Measurements from ENCODE around the gene TNFRSF21.

The TNFRSF21 gene

DNA sequence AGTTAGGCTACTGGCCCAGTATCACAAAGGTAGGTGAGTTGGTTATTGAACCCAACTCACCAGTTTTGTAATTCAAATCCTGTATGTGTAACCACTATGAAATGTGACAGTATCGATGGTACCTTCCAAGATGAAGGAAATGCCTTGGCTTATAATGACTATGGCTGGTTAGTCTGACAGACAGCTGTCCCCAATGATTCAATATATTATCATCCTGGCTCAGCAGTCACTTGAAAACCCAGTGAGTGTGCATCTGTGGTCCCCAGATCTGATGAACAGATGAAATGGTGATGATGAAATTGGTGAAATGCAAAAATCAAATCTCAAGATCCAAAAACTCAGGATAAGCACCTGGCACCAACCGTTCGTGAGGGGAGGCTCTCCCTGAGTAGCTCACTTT, 54.8 kb downstream of the TNFRSF21 start:
- H3K4me3 ChIP-seq (ENCODE audit: low read length), result no peak overlapping the region
- H3K36me3 ChIP-seq (ENCODE audit: control insufficient read depth, insufficient read depth, low read length), result peaks cover 7% of the 10 kb centered on the region; the same call in 1 of the 2 replicates
- H3K27me3 ChIP-seq (ENCODE audit: control insufficient read depth, insufficient read depth, low read length), result no peaks in the 10 kb centered on the region
- DNase-seq (ENCODE audit: low read depth, low spot score), result no peak
- no peak overlapping the region for H3K27ac ChIP-seq (ENCODE audit: low read length)
- WGBS (ENCODE audit: insufficient coverage, insufficient read length), result no CpG with 5 or more reads among the region's 3 CpGs
- no peaks in the 10 kb centered on the region for H3K9me3 ChIP-seq (ENCODE audit: control insufficient read depth, insufficient read depth, low read length)
- H3K4me1 ChIP-seq (ENCODE audit: control insufficient read depth, insufficient read depth, low read length), result no peaks in the 10 kb centered on the region

DNA sequence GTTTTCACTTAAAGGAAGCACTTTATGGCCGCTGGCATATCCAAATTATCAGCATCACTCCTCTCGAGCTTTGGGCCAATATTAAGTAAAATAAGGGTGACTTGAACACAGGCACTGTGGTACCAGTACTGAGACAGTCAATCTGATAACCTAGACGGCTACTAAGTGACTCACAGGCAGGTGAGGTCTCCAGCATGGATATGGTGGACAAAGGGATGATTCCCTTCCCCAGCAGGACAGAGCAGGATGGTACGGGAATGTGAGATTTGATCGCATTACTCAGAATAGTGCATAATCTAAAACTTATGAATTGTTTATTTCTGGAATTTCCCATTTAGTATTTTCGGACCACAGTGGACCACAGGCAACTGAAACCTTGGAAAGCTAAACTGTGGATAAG, 55.7 kb downstream of the TNFRSF21 start:
- Histone ChIP-seq H3K27ac (ENCODE audit: low read length) (no peak overlapping the region), H3K4me1 (ENCODE audit: control insufficient read depth, insufficient read depth, low read length) (no peaks in the 10 kb centered on the region), H3K27me3 (ENCODE audit: control insufficient read depth, insufficient read depth, low read length) (no peaks in the 10 kb centered on the region), H3K4me3 (ENCODE audit: low read length) (no peak overlapping the region), H3K9me3 (ENCODE audit: control insufficient read depth, insufficient read depth, low read length) (no peaks in the 10 kb centered on the region), H3K36me3 (ENCODE audit: control insufficient read depth, insufficient read depth, low read length) (peaks cover 7% of the 10 kb centered on the region; the same call in 1 of the 2 replicates)
- no peak for DNase-seq (ENCODE audit: low read depth, low spot score)
- WGBS (ENCODE audit: insufficient coverage, insufficient read length), result no CpG with 5 or more reads among the region's 6 CpGs

DNA sequence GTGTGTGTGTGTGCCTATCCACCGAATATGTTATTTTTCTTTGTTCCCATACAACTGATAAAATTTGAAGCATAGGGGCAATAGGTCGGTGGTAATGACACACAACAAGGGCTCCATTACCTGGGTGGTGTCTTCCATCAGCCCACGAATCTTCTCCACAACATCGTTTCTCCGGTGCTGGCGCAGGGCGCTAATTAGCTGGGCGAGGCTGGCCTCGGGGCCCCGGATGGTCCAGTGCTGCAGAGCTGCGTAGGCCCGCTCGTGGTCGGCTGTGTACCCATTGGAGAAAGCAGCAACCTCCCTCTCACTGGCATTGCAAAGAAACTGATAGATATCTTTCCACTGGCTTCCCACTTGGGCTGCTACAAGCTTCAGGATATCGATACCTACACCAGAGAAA, 56.6 kb downstream of the TNFRSF21 start:
- H3K4me1 ChIP-seq (ENCODE audit: control insufficient read depth, insufficient read depth, low read length), result no peaks in the 10 kb centered on the region
- peaks cover 7% of the 10 kb centered on the region; the same call in 1 of the 2 replicates for H3K36me3 ChIP-seq (ENCODE audit: control insufficient read depth, insufficient read depth, low read length)
- no CpG with 5 or more reads among the region's 15 CpGs for WGBS (ENCODE audit: insufficient coverage, insufficient read length)
- DNase-seq (ENCODE audit: low read depth, low spot score), result no peak
- H3K4me3 ChIP-seq (ENCODE audit: low read length), result no peak overlapping the region
- no peak overlapping the region for H3K27ac ChIP-seq (ENCODE audit: low read length)
- no peaks in the 10 kb centered on the region for H3K27me3 ChIP-seq (ENCODE audit: control insufficient read depth, insufficient read depth, low read length)
- no peaks in the 10 kb centered on the region for H3K9me3 ChIP-seq (ENCODE audit: control insufficient read depth, insufficient read depth, low read length)

DNA sequence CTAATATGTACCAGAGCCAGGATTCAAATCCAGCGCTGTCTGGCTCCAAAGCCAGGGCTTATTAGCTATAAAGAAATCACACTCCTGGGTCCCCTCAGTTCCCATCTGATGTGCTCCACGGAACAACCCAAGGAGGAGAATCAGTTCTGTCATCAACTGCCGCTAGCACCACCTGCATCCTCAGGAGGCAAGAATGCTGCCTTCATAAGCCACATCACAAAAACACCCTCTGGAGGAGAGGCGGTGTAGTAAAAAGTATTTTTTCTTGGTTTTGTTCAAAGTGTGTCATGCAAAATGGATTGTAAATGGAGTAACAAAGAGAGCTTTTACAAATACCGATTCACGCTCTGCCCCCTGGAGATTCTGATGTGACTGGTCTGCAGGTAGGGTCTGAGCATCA, 57.1 kb downstream of the TNFRSF21 start:
- H3K27ac ChIP-seq (ENCODE audit: low read length), result no peak overlapping the region
- no peak overlapping the region for H3K4me3 ChIP-seq (ENCODE audit: low read length)
- WGBS (ENCODE audit: insufficient coverage, insufficient read length), result no CpG with 5 or more reads among the region's 6 CpGs
- no peaks in the 10 kb centered on the region for H3K27me3 ChIP-seq (ENCODE audit: control insufficient read depth, insufficient read depth, low read length)
- no peaks in the 10 kb centered on the region for H3K4me1 ChIP-seq (ENCODE audit: control insufficient read depth, insufficient read depth, low read length)
- no peaks in the 10 kb centered on the region for H3K9me3 ChIP-seq (ENCODE audit: control insufficient read depth, insufficient read depth, low read length)
- peaks cover 7% of the 10 kb centered on the region; the same call in 1 of the 2 replicates for H3K36me3 ChIP-seq (ENCODE audit: control insufficient read depth, insufficient read depth, low read length)
- DNase-seq (ENCODE audit: low read depth, low spot score), result no peak

DNA sequence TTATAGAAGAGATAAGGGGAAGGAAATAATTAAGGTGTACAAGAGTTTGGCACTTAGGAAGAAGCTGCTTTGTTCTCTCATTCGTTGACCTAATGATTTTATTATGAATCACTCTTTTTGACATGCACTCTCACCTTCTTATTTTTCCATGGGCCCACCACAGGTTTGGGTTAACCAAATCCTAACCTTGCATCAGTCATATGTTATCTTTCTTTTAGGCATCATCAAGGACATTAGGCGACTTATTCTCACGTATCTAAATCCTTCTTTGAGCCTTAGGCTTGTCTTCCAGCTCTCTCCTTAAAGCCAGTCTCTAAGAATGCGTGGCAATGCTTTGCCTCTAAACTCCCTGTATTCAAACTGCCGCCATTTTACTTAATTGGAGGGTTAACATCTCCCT, 58.3 kb downstream of the TNFRSF21 start:
- DNase-seq (ENCODE audit: low read depth, low spot score), result no peak
- H3K27me3 ChIP-seq (ENCODE audit: control insufficient read depth, insufficient read depth, low read length), result no peaks in the 10 kb centered on the region
- H3K4me3 ChIP-seq (ENCODE audit: low read length), result no peak overlapping the region
- no peak overlapping the region for H3K27ac ChIP-seq (ENCODE audit: low read length)
- no CpG with 5 or more reads among the region's 5 CpGs for WGBS (ENCODE audit: insufficient coverage, insufficient read length)
- H3K9me3 ChIP-seq (ENCODE audit: control insufficient read depth, insufficient read depth, low read length), result no peaks in the 10 kb centered on the region
- peaks cover 7% of the 10 kb centered on the region; the same call in 1 of the 2 replicates for H3K36me3 ChIP-seq (ENCODE audit: control insufficient read depth, insufficient read depth, low read length)
- H3K4me1 ChIP-seq (ENCODE audit: control insufficient read depth, insufficient read depth, low read length), result no peaks in the 10 kb centered on the region

DNA sequence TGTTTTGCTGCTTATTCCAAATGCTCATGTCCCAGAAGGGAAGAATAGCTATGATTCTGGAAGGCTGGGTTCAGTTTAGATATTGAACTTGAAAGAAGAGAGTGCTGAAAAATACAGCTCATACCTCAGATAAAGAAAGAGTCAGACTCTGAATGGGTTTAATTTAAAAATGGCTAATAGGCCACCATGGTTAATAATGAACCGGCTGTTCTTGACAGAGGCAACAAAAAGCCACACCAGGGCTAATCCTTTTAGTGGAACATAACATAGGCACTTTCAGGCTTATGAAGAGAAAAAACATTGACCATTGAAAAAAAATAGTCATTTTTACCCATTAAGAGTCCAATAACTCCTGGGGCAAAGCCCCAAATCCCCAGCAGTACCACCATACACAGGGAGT, 59.4 kb downstream of the TNFRSF21 start:
- Histone ChIP-seq H3K27ac (ENCODE audit: low read length) (no peak overlapping the region), H3K36me3 (ENCODE audit: control insufficient read depth, insufficient read depth, low read length) (peaks cover 7% of the 10 kb centered on the region; the same call in 1 of the 2 replicates), H3K4me3 (ENCODE audit: low read length) (no peak overlapping the region), H3K27me3 (ENCODE audit: control insufficient read depth, insufficient read depth, low read length) (no peaks in the 10 kb centered on the region), H3K9me3 (ENCODE audit: control insufficient read depth, insufficient read depth, low read length) (no peaks in the 10 kb centered on the region), H3K4me1 (ENCODE audit: control insufficient read depth, insufficient read depth, low read length) (no peaks in the 10 kb centered on the region)
- DNase-seq (ENCODE audit: low read depth, low spot score), result no peak
- no CpG with 5 or more reads among the region's 1 CpG for WGBS (ENCODE audit: insufficient coverage, insufficient read length)

DNA sequence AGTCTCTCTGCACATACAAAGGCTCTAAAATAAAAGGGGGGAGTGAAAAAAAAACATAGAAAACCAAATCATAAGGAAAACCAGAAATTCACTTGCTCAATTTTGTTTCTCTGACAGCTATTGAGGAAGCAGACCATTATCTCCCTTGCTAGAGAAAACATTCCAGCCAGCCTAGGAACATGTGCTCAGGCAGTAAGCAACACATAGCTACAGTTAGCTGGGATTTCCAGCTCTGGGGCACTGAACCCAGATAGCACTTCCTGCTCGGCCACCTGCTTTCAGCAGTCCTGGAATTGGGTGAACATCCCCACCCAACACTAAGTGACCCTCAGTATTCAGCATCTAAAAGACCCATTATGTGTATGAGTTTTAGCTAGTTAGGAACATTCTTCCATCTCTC, 61.3 kb downstream of the TNFRSF21 start:
- DNase-seq (ENCODE audit: low read depth, low spot score), result no peak
- no peaks in the 10 kb centered on the region for H3K4me1 ChIP-seq (ENCODE audit: control insufficient read depth, insufficient read depth, low read length)
- WGBS (ENCODE audit: insufficient coverage, insufficient read length), result no CpG with 5 or more reads among the region's 1 CpG
- H3K27ac ChIP-seq (ENCODE audit: low read length), result no peak overlapping the region
- H3K27me3 ChIP-seq (ENCODE audit: control insufficient read depth, insufficient read depth, low read length), result no peaks in the 10 kb centered on the region
- peaks cover 7% of the 10 kb centered on the region; the same call in 1 of the 2 replicates for H3K36me3 ChIP-seq (ENCODE audit: control insufficient read depth, insufficient read depth, low read length)
- H3K9me3 ChIP-seq (ENCODE audit: control insufficient read depth, insufficient read depth, low read length), result no peaks in the 10 kb centered on the region
- H3K4me3 ChIP-seq (ENCODE audit: low read length), result no peak overlapping the region

DNA sequence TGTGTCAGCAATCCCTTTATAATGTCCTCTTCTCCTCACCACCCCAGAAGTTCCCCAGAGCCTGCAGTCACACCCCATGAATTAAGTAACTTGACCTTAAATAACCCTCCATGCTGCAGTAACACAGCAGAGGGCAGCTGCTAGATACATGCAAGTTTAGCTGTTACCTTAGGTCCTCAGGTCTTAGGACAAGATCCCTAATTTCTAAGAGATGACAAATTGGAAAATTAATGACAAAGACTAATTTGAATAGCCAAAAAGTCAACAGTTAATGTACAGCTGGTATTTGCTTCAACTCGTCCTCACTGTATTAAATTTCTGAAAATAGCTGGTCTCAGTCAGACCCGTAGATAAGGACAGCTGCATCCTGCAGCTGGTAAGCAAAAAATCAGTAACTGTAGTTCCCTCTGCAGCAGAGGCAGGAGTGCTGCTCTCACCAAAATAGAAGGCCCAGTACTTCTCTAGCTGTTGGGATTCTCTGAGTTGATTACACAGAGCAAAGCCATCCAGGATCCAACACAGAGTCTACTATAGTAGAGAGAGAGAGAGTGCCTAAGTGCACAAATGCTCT, 62.4 kb downstream of the TNFRSF21 start:
- no peaks in the 10 kb centered on the region for H3K27me3 ChIP-seq (ENCODE audit: control insufficient read depth, insufficient read depth, low read length)
- peaks cover 3% of the 10 kb centered on the region; the same call in 1 of the 2 replicates for H3K4me1 ChIP-seq (ENCODE audit: control insufficient read depth, insufficient read depth, low read length)
- H3K36me3 ChIP-seq (ENCODE audit: control insufficient read depth, insufficient read depth, low read length), result no peaks in the 10 kb centered on the region
- WGBS (ENCODE audit: insufficient coverage, insufficient read length), result no CpG with 5 or more reads among the region's 2 CpGs
- H3K9me3 ChIP-seq (ENCODE audit: control insufficient read depth, insufficient read depth, low read length), result no peaks in the 10 kb centered on the region
- no peak overlapping the region for H3K4me3 ChIP-seq (ENCODE audit: low read length)
- DNase-seq (ENCODE audit: low read depth, low spot score), result no peak
- no peak overlapping the region for H3K27ac ChIP-seq (ENCODE audit: low read length)

DNA sequence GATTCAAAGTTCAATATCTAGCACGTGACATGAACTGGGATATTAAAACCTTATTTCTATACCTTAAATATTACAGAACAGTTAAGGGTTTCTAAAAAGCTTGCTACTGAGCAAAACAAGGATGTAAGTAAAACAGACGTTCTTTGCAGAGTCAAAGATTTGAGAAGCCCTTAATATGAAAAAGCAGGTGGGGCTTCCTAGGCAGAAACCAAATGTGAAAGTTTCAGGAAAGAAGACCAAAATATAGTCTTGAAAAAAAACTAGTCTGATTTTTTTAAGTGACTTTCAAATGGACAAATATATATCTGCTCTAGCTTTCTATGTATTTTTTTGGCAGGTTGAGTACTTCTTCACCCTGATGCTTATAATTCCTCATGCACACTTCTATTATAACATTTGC, 63.2 kb downstream of the TNFRSF21 start:
- Histone ChIP-seq H3K9me3 (ENCODE audit: control insufficient read depth, insufficient read depth, low read length) (no peaks in the 10 kb centered on the region), H3K4me3 (ENCODE audit: low read length) (no peak overlapping the region), H3K36me3 (ENCODE audit: control insufficient read depth, insufficient read depth, low read length) (no peaks in the 10 kb centered on the region), H3K4me1 (ENCODE audit: control insufficient read depth, insufficient read depth, low read length) (peaks cover 3% of the 10 kb centered on the region; the same call in 1 of the 2 replicates), H3K27ac (ENCODE audit: low read length) (no peak overlapping the region), H3K27me3 (ENCODE audit: control insufficient read depth, insufficient read depth, low read length) (no peaks in the 10 kb centered on the region)
- WGBS (ENCODE audit: insufficient coverage, insufficient read length), result no CpG with 5 or more reads among the region's 2 CpGs
- no peak for DNase-seq (ENCODE audit: low read depth, low spot score)

DNA sequence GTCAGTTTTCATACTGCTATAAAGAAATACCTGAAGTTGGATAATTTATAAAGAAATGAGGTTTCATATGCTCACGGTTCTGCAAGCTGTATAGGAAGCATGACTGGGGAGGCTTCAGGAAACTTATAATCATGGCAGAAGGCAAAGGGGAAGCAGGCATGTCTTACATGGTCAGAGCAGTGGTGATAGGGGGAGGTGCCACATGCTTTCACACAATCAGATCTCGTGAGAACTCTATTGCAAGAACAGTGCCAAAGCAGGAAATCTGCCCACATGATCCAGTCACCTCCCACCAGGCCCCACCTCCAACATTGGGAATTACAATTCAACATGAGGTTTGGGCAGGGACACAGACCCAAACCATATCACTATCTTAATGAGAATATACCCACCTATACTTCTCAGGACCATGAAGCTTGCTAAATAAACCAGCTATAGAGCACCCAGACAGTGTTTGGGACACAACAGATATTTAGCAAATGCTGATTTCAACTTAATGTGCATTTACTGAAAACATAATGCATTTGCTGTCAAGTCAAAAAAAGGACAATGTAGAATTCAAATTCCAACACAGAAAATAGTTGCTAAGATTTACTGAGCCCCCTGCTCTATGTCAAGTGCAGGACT, 63.8 kb downstream of the TNFRSF21 start:
- DNase-seq (ENCODE audit: low read depth, low spot score), result no peak
- H3K27ac ChIP-seq (ENCODE audit: low read length), result no peak overlapping the region

More for the DNA sequence above, 63.8 kb downstream of the TNFRSF21 start:
- no CpG with 5 or more reads among the region's 2 CpGs for WGBS (ENCODE audit: insufficient coverage, insufficient read length)
- no peaks in the 10 kb centered on the region for H3K27me3 ChIP-seq (ENCODE audit: control insufficient read depth, insufficient read depth, low read length)
- H3K9me3 ChIP-seq (ENCODE audit: control insufficient read depth, insufficient read depth, low read length), result no peaks in the 10 kb centered on the region
- peaks cover 3% of the 10 kb centered on the region; the same call in 1 of the 2 replicates for H3K4me1 ChIP-seq (ENCODE audit: control insufficient read depth, insufficient read depth, low read length)
- H3K36me3 ChIP-seq (ENCODE audit: control insufficient read depth, insufficient read depth, low read length), result no peaks in the 10 kb centered on the region
- no peak overlapping the region for H3K4me3 ChIP-seq (ENCODE audit: low read length)

Data from iPS DF 6.9 (cell line).